Vagina (tissue), 2 donors: Measurements from ENCODE around the gene SPR. TPM values are rescaled to one million over a fixed set of nuclear protein-coding genes. Genes with fewer than 3 reads are reported as not detected.

Experiments
- DNase-seq, 2 donors: peaks; one replicate each; pipeline ENCODE4 v3.0.0-alpha.2; 2017; ENCODE audit errors: extremely low spot score in 2 of 2
- H3K27ac ChIP-seq: fragments of 200-600 bp; sonication (generic); one replicate; pipeline ENCODE4 v1.5.1; 2019
- H3K27me3 ChIP-seq: fragments of 200-600 bp; sonication (generic); one replicate; pipeline ENCODE4 v1.5.1; 2019
- H3K36me3 ChIP-seq, 2 donors: fragments of 200-600 bp; sonication (generic); one replicate each; pipeline ENCODE4 v1.5.1; 2017 to 2019
- H3K4me1 ChIP-seq: fragments of 200-600 bp; sonication (generic); one replicate; pipeline ENCODE4 v1.5.1; 2019
- H3K4me3 ChIP-seq, 2 donors: fragments of 200-600 bp; sonication (generic); 1 replicate in 1 of 2; 2 replicates in 1 of 2; pipeline ENCODE4 v1.5.1; 2016 to 2019
- H3K9me3 ChIP-seq: fragments of 200-600 bp; sonication (generic); one replicate; pipeline ENCODE4 v1.5.1; 2019
- CTCF ChIP-seq, 3 experiments: fragments of 450-650 bp in 2 of 3; fragments of 200-600 bp in 1 of 3; sonication (generic) in 1 of 3; IDR thresholded peaks; one replicate each; pipeline ENCODE4 v1.5.1; 2017 to 2019; ENCODE audit warnings: antibody characterized with exemption in 3 of 3, mild to moderate bottlenecking in 2 of 3, moderate library complexity in 2 of 3
- POLR2A ChIP-seq, 2 donors: fragments of 450-650 bp; IDR thresholded peaks; one replicate each; pipeline ENCODE4 v1.6.1; 2017; ENCODE audit warnings: antibody characterized with exemption in 2 of 2, mild to moderate bottlenecking in 2 of 2, moderate library complexity in 2 of 2
- POLR2AphosphoS5 ChIP-seq, 2 donors: sonication (generic); formaldehyde crosslinking; IDR thresholded peaks; one replicate each; pipeline ENCODE4 v1.9.0; 2017; ENCODE audit warnings: antibody characterized with exemption in 2 of 2, mild to moderate bottlenecking in 2 of 2, low read depth in 1 of 2; ENCODE audit not compliant: insufficient read depth in 1 of 2
- intact Hi-C: fragments of 100-400 bp; cut with DNase I; formaldehyde crosslinking; loops from one replicate; pipeline ENCODE4 v1.15.1; 2023
- total RNA-seq: library from RNA; depleted of rRNA; stranded (reverse); fragments of >200 nt; gene quantifications from one replicate; pipeline ENCODE4 v1.2.3, GENCODE V29; 2016

Gene SPR
- total RNA-seq, 1 donor from 2014 or later = 45.7 TPM

- no peaks in the 10 kb centered on the region for H3K36me3 ChIP-seq
- no peaks in the 10 kb centered on the region for H3K9me3 ChIP-seq
- H3K27ac ChIP-seq = no peak overlapping the region
- H3K27me3 ChIP-seq = no peaks in the 10 kb centered on the region
- H3K4me3 ChIP-seq = no peak overlapping the region
- intact Hi-C loops = no loop called here
- DNase-seq = no peak
- TF ChIP-seq POLR2AphosphoS5 (IDR thresholded peaks at IDR 0.05; ENCODE audit: insufficient read depth in 1 of 2, low read depth in 1 of 2) (no peak), POLR2A (IDR thresholded peaks at IDR 0.05) (no peak), CTCF (IDR thresholded peaks at IDR 0.05) (no peak)
- no peaks in the 10 kb centered on the region for H3K4me1 ChIP-seq
Measured at GRCh38 chr2:72851333-72851732, 35.9 kb upstream of the SPR start.

GRCh38 chr2:72859831-72860262 is 27.4 kb upstream of the SPR start:
- DNase-seq = no peak
- no peaks in the 10 kb centered on the region for H3K36me3 ChIP-seq
- H3K27ac ChIP-seq = no peak overlapping the region
- no peaks in the 10 kb centered on the region for H3K4me1 ChIP-seq
- TF ChIP-seq POLR2A (IDR thresholded peaks at IDR 0.05) (no peak), CTCF (IDR thresholded peaks at IDR 0.05) (peak in 2 of 3 experiments; percentile 38 to 58), POLR2AphosphoS5 (IDR thresholded peaks at IDR 0.05; ENCODE audit: insufficient read depth in 1 of 2, low read depth in 1 of 2) (no peak)
- intact Hi-C loops = loop anchor here (5.0 kb wide), 1 partner anchor 88 kb away; no protein-coding TSS in a partner anchor
- no peaks in the 10 kb centered on the region for H3K27me3 ChIP-seq
- H3K4me3 ChIP-seq = no peak overlapping the region
- no peaks in the 10 kb centered on the region for H3K9me3 ChIP-seq

GRCh38 chr2:72862239-72862988 is 24.8 kb upstream of the SPR start:
- intact Hi-C loops = no loop called here
- H3K4me3 ChIP-seq = peak overlapping the region in 1 of 2 donors; percentile 36
- peak in 1 of 2 donors; percentile 28 for TF ChIP-seq POLR2AphosphoS5 (IDR thresholded peaks at IDR 0.05; ENCODE audit: insufficient read depth in 1 of 2, low read depth in 1 of 2)
- TF ChIP-seq CTCF (IDR thresholded peaks at IDR 0.05) = peak; percentile 81 to 90 (median 87)
- TF ChIP-seq POLR2A (IDR thresholded peaks at IDR 0.05) = no peak
- H3K27me3 ChIP-seq = no peaks in the 10 kb centered on the region
- no peaks in the 10 kb centered on the region for H3K9me3 ChIP-seq
- H3K27ac ChIP-seq = no peak overlapping the region
- no peaks in the 10 kb centered on the region for H3K36me3 ChIP-seq
- DNase-seq = no peak
- no peaks in the 10 kb centered on the region for H3K4me1 ChIP-seq

GRCh38 chr2:72863046-72863445 is 24.2 kb upstream of the SPR start:
- intact Hi-C loops = no loop called here
- Histone ChIP-seq H3K4me1 (no peaks in the 10 kb centered on the region), H3K27ac (no peak overlapping the region), H3K36me3 (no peaks in the 10 kb centered on the region), H3K9me3 (no peaks in the 10 kb centered on the region), H3K4me3 (peak overlapping the region in 1 of 2 donors; percentile 36), H3K27me3 (no peaks in the 10 kb centered on the region)
- DNase-seq = no peak
- no peak for TF ChIP-seq POLR2A (IDR thresholded peaks at IDR 0.05)
- no peak for TF ChIP-seq CTCF (IDR thresholded peaks at IDR 0.05)
- TF ChIP-seq POLR2AphosphoS5 (IDR thresholded peaks at IDR 0.05; ENCODE audit: insufficient read depth in 1 of 2, low read depth in 1 of 2) = no peak

GRCh38 chr2:72864500-72864899 is 22.7 kb upstream of the SPR start:
- no peak overlapping the region for H3K27ac ChIP-seq
- TF ChIP-seq POLR2A (IDR thresholded peaks at IDR 0.05) (no peak), POLR2AphosphoS5 (IDR thresholded peaks at IDR 0.05; ENCODE audit: insufficient read depth in 1 of 2, low read depth in 1 of 2) (no peak), CTCF (IDR thresholded peaks at IDR 0.05) (no peak)
- no peak for DNase-seq
- no peaks in the 10 kb centered on the region for H3K27me3 ChIP-seq
- intact Hi-C loops = no loop called here
- H3K4me1 ChIP-seq = no peaks in the 10 kb centered on the region
- no peaks in the 10 kb centered on the region for H3K36me3 ChIP-seq
- H3K4me3 ChIP-seq = no peak overlapping the region
- H3K9me3 ChIP-seq = no peaks in the 10 kb centered on the region
